NCI-H1417 (cell line): ENCODE results near the gene ABHD16B.
A peak's percentile ranks its signal among the peaks of the same experiment; 100 is the strongest.
"Not testable (repeated sequence)": the region's sequence is repeated elsewhere in the genome, so short reads cannot be mapped to it uniquely, and the experiment has no call there.

Experiments used
- DNase-seq, 3 experiments: peaks; one replicate each; lab custom pipeline; 2025; lab: John Stamatoyannopoulos, UW

ABHD16B gene

DNA sequence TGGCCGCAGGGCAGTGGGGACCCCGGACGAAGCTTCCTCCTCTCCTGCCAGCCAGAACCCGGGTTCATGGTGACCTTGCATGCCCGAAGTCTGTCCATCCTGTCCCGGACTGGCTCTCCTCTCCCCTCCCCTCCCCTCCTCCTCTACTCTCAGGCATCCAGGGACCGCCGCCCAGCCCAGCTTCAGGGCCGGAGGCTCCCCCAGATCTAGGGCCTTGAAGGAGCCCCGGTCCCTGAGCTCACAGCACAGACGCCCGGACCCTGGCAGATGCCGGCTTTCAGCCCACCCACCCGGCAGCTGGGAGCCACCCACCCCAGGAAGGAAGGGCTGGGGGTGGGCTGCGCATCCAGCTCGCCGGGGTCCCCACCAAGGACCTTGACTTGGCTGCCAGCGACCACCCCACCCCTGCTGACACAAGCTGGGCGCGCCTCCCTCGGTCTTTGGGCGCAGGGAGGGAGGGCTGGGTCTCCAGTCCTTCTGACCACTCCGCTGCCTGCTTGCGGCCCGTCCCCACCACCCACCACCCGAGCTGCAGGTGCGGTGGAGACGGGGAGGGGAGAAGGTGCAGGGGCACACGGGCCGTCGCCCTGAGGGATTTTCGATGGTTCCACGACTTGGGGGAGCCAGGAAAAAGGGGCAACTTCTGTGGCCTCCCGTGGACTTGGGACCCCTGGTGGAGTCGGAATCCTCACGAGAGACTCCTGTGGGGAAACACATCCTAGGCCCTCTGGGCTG is 5.8 kb upstream of the ABHD16B start:
- DNase-seq, result peak in 2 of 3 experiments; percentile 20 to 23

DNA sequence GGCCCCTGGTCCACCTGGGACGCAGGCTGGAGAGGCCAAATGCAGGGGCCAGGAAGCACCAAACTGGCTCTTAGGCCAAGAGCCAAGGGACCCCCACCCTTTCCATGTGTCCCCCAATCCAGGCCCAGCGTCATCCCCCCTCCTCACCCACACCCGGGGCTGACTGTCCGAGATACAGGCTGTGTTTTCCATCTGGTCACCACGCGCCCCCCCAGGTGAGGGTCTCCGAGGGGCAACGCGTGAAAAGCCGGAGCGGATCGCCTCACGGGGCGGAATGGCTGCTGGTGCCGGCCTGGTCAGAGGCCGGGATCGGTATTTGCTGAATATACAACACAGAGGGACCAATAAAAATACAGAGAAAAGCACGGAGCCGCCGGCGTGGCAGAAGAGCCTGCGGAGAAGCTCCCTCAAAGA is 5.2 kb upstream of the ABHD16B start:
- no peak for DNase-seq

GRCh38 chr20:63857764-63858392 is 3.4 kb upstream of the ABHD16B start:
- DNase-seq, result peak in 1 of 3 experiments; percentile 53

- peak in 1 of 3 experiments; percentile 56 for DNase-seq
These were observed 2.7 kb upstream of the ABHD16B start for GRCh38 chr20:63858393-63859165.

- no peak for DNase-seq
These were observed 2.1 kb upstream of the ABHD16B start for GRCh38 chr20:63859166-63859699.

DNA sequence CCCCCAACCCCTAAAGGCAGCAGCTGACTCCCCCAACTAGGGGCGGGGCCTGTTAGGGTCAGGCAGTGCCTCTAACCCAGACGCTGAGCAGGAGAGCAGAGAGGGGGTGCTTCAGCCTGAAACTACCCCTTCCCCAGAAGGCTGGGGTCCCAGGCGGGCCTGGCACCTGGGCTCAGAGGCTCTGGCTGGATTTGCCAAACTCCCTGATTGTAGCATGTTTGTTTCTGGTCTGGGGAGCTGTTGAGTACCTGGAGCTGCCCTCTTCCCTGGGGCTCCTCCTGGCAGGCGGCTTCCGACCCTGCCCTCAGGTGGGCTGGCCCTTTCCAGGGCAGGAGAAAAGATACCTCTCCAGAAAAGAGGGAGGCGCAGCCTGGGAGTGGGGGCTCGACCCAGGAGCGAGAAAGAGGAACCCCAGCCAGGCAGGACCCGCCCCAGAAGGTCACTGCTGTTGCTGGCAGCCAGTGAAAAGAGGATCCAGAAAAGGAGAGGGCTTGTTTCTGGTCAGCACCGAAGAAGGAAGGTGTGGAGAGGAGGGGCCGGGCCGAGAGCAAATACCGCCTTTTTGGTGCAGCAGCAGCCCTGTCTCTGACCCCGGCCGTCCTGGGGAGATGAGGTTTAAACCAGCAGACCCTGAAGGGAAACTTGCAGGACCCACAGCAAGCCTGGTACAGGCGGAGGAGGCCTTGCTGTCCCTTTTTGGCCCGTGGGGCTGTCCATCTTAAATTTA is 810 bp upstream of the ABHD16B start:
- no peak for DNase-seq

DNA sequence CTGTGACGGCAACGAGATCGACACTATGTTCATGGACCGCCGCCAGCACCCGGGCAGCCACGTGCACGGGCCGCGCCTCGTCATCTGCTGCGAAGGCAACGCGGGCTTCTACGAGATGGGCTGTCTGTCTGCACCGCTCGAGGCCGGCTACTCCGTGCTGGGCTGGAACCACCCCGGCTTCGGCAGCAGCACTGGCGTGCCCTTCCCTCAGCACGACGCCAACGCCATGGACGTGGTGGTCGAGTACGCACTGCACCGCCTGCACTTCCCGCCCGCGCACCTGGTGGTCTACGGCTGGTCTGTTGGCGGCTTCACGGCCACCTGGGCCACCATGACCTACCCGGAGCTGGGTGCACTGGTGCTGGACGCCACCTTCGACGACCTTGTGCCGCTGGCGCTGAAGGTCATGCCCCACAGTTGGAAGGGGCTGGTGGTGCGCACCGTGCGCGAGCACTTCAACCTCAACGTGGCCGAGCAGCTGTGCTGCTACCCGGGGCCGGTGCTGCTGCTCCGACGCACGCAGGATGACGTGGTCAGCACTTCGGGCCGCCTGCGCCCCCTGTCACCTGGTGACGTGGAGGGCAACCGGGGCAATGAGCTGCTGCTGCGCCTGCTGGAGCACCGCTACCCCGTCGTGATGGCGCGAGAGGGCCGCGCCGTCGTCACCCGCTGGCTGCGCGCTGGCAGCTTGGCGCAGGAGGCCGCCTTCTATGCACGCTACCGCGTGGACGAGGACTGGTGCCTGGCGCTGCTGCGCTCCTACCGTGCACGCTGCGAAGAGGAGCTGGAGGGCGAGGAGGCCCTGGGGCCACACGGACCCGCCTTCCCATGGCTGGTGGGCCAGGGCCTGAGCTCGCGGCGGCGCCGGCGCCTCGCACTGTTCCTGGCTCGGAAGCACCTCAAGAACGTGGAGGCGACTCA is 943 bp downstream of the ABHD16B start:
- no peak for DNase-seq

- DNase-seq, result no peak
These were observed 1.9 kb downstream of the ABHD16B start for GRCh38 chr20:63863021-63863797.

DNA sequence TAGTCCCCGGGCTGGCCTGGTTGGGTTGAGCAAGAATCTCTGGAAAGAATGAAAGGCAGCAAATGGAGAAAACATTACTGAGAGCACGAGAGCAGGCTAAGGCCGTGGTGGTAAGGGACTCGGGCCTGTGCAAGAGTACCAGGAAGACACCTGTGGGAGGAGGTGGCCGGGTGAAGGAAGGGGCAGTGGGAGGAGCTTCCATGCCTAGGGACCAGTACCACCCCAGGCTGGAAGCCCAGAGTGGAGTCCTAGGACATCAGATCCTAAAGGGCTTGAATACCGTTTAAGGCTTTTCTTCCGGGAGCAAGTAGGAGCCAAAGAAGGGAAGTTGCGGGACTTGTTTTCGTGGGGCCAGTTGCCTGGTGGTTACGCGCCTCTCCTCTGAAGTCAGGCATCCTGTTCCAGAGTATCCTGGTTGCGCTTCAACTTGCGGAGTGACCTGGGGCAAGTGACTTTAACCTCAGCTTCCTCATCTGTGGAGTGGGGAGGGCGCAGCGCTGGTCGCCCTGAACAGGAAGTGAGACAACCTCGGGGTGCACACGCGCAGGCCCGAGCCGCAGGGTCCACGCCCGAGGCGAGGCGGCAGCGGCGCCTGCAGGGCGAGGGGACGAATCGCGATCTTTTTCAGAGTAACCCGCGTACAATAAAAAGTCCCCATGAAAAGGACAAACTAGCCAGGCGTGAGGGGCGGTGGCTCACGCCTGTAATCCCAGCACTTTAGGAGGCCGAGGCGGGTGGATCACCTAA is 2.7 kb downstream of the ABHD16B start:
- peak; percentile 85 to 90 (median 87) for DNase-seq

DNA sequence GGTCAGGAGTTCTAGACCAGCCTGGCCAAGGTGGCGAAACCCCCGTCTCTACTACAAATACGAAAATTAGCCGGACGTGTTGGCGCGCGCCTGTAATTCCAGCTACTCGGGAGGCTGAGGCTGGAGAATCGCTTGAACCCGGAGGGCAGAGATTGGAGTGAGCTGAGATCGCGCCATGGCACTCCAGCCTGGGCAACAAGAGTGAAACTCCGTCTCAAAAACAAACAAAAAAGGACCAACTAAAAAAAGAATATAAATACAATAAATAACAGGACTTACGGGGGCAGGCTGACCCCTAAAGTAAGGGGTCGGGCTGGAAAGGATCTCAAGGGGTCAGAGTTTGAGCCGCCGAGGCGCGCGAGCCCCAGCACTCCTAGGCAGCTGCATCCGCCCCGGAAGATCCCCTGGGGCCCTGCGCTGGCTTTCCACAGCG is 3.3 kb downstream of the ABHD16B start:
- DNase-seq, result no peak

DNA sequence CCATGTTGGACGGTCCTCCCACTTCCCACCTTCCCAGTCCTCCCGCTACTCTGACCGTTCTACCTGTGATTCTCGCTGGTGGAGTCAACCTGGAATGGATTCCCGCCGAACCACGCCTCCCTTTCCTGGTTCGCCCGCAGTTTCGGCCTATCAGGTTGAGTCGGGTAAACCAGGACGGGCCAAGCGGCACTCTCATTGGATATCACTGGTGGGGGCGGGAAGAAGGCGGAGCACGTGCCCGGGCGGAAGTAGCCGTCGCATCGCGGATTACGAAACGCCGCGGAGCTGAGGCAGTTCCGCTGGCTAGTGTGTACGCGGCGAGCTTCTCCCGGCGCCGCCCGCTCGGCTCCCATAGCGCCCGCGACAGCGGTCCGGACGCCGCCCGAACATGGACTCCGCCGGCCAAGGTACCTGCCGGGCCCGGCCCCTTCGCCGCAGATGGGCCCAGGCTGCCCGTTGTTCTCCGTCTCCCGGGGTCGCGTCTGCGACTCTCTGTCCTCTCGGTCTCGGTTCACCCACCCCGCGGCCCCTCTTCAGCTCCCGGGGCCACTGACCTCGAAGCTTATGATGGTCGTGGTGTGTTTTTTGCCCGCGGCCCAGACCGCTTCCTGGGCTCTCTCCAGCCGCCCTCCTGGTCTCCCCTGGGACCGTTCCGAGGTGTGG is 3.8 kb downstream of the ABHD16B start, which contains the start of gene TPD52L2:
Gene TPD52L2 (plus strand): TSS at position 293 of the 663 bp plus-strand sequence. CDS start 96 bp downstream, at position 389.
- peak; percentile 100 for DNase-seq

DNA sequence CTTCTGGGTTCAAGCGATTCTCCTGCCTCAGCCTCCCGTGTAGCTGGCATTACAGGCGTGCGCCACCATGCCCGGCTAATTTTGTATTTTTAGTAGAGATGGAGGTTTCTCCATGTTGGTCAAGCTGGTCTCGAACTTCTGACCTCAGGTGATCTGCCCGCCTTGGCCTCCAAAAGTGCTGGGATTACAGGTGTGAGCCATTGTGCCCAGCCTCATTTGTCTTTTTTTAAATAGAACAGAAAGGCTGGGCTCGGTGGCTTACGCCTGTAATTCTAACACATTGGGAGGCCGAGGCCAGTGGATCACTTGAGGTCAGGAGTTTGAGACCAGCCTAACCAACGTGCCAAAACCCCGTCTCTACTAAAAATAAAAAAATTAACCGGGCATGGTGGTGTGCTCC is 5.7 kb downstream of the ABHD16B start:
- not testable (repeated sequence) for DNase-seq

DNA sequence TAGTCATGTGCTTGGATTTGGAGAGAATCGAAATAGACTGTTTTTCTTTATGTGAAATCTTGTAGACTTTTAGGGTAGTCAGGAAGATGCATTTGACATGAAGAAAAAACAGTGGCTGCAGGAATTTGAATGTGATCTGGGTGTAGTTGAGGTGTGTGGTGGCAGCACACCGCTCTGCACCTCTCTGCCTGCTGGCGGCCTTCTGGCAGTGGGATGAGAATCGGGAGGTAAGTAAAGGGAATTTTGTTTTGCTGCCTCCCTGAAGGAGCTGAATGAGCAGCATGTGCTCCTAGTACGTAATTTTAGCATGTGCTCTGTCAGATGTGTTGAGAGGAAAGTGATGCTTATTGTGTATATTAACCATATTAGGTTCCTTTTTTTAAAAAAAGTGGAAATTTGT is 7.0 kb downstream of the ABHD16B start:
- DNase-seq, result no peak

- no peak for DNase-seq
These were observed 12.2 kb downstream of the ABHD16B start for GRCh38 chr20:63873477-63873971.

- DNase-seq, result not testable (repeated sequence)
These were observed 12.9 kb downstream of the ABHD16B start for GRCh38 chr20:63874241-63874640.

GRCh38 chr20:63876489-63877036 is 15.3 kb downstream of the ABHD16B start:
- DNase-seq, result no peak

- DNase-seq, result no peak
These were observed 16.6 kb downstream of the ABHD16B start for GRCh38 chr20:63877755-63878470.
